IMR-90 (cell line): ENCODE results near the gene KCNMB2. TPM values are rescaled to one million over a fixed set of nuclear protein-coding genes. Genes with fewer than 3 reads are reported as not detected.

Experiments
- ATAC-seq: fragments of 200-7000 bp; cut with Tn5 transposase; 2 replicates; pipeline ENCODE4 v1.9.1; 2020; ENCODE audit warnings: low read depth, mild to moderate bottlenecking, moderate library complexity
- BruUV-seq: library from RNA; stranded (reverse); fragments of 400-500 nt; replicated peaks from 2 replicates; lab custom pipeline; 2021; lab: Mats Ljungman, UMichigan
- CTCF ChIA-PET: fragments of 300-600 bp; formaldehyde crosslinking; extraction: SDS; loops from one replicate; lab custom pipeline; 2021; ENCODE audit warnings: antibody characterized with exemption; lab: Yijun Ruan, JAX
- POLR2A ChIA-PET: fragments of 300-600 bp; sonication (Branson Sonifier 250); formaldehyde crosslinking; loops from one replicate; lab custom pipeline; 2022; ENCODE audit warnings: antibody characterized with exemption; ENCODE audit not compliant: unreplicated experiment; lab: Charles Lee
- DNase-seq: peaks from one replicate; pipeline ENCODE4 v3.0.0; 2013
- H2AFZ ChIP-seq: replicated peaks from 2 replicates; pipeline ENCODE3; 2013; ENCODE audit warnings: low read length, mild to moderate bottlenecking; ENCODE audit not compliant: poor library complexity
- H2AK5ac ChIP-seq: 2 replicates; pipeline ENCODE4 v1.6.1; 2013; ENCODE audit warnings: low read depth, low read length, inconsistent platforms
- H2AK9ac ChIP-seq: replicated peaks from 2 replicates; pipeline ENCODE3; 2013; ENCODE audit warnings: mild to moderate bottlenecking, low read depth, low read length, moderate library complexity; ENCODE audit not compliant: poor library complexity
- H2BK120ac ChIP-seq: 2 replicates; pipeline ENCODE4 v1.6.1; 2013; ENCODE audit warnings: low read depth, low read length, inconsistent platforms
- H2BK15ac ChIP-seq: 3 replicates; pipeline ENCODE4 v1.6.1; 2013; ENCODE audit warnings: low read depth, low read length, inconsistent platforms
- H2BK20ac ChIP-seq: 2 replicates; pipeline ENCODE4 v1.6.1; 2013; ENCODE audit warnings: low read depth, mild to moderate bottlenecking, inconsistent platforms, low read length, moderate library complexity
- H2BK5ac ChIP-seq: 2 replicates; pipeline ENCODE4 v1.6.1; 2013; ENCODE audit warnings: mild to moderate bottlenecking, low read depth, low read length, inconsistent platforms; ENCODE audit not compliant: poor library complexity, severe bottlenecking
- H3K14ac ChIP-seq: replicated peaks from 2 replicates; pipeline ENCODE4 v1.6.1; 2013; ENCODE audit warnings: low read depth, low read length, inconsistent platforms
- H3K18ac ChIP-seq: 2 replicates; pipeline ENCODE4 v1.6.1; 2013; ENCODE audit warnings: low read depth, low read length, control low read depth
- H3K23ac ChIP-seq: 2 replicates; pipeline ENCODE4 v1.6.1; 2013; ENCODE audit warnings: low read depth, low read length, inconsistent platforms
- H3K27ac ChIP-seq: 2 replicates; pipeline ENCODE4 v1.5.1; 2013; ENCODE audit warnings: mild to moderate bottlenecking, control low read depth, low read length; ENCODE audit not compliant: insufficient read depth
- H3K27me3 ChIP-seq: 2 replicates; pipeline ENCODE4 v1.6.1; 2013; ENCODE audit warnings: low read length; ENCODE audit not compliant: control insufficient read depth, insufficient read depth
- H3K36me3 ChIP-seq: 2 replicates; pipeline ENCODE4 v1.6.1; 2013; ENCODE audit warnings: low read length, mixed read lengths; ENCODE audit not compliant: control insufficient read depth, insufficient read depth
- H3K4ac ChIP-seq: 2 replicates; pipeline ENCODE4 v1.6.1; 2013; ENCODE audit warnings: low read depth, low read length, inconsistent platforms
- H3K4me1 ChIP-seq: 2 replicates; pipeline ENCODE4 v1.6.1; 2013; ENCODE audit warnings: low read length, mixed read lengths; ENCODE audit not compliant: control insufficient read depth, insufficient read depth
- H3K4me2 ChIP-seq: 2 replicates; pipeline ENCODE4 v1.6.1; 2013; ENCODE audit warnings: low read depth, mild to moderate bottlenecking, control low read depth, low read length, moderate library complexity
- H3K4me3 ChIP-seq: 2 replicates; pipeline ENCODE4 v1.5.1; 2013; ENCODE audit warnings: low read depth, mild to moderate bottlenecking, control low read depth, low read length, moderate library complexity; ENCODE audit not compliant: insufficient read depth
- H3K56ac ChIP-seq: 2 replicates; pipeline ENCODE4 v1.6.1; 2013; ENCODE audit warnings: low read length, inconsistent platforms; ENCODE audit not compliant: insufficient read depth; ENCODE audit errors: extremely low read depth
- H3K79me1 ChIP-seq, 2 experiments: 2 replicates each; pipeline ENCODE4 v1.6.1; 2013; ENCODE audit warnings: low read length in 2 of 2, inconsistent platforms in 1 of 2, low read depth in 1 of 2
- H3K9ac ChIP-seq: 2 replicates; pipeline ENCODE4 v1.6.1; 2013; ENCODE audit warnings: low read depth, low read length, control low read depth
- H3K9me1 ChIP-seq: 2 replicates; pipeline ENCODE4 v1.6.1; 2013; ENCODE audit warnings: low read length, inconsistent platforms; ENCODE audit not compliant: insufficient read depth
- H3K9me3 ChIP-seq: 2 replicates; pipeline ENCODE4 v1.6.1; 2013; ENCODE audit warnings: low read length; ENCODE audit not compliant: control insufficient read depth, insufficient read depth
- H4K20me1 ChIP-seq: 2 replicates; pipeline ENCODE4 v1.6.1; 2013; ENCODE audit warnings: low read length, inconsistent platforms; ENCODE audit not compliant: insufficient read depth
- H4K5ac ChIP-seq: 2 replicates; pipeline ENCODE4 v1.6.1; 2013; ENCODE audit warnings: mild to moderate bottlenecking, low read depth, low read length, control low read depth
- H4K8ac ChIP-seq, 2 experiments: 2 replicates each; pipeline ENCODE4 v1.6.1; 2013; ENCODE audit warnings: low read depth in 2 of 2, low read length in 2 of 2, control low read depth in 1 of 2, inconsistent platforms in 1 of 2
- H4K91ac ChIP-seq: 2 replicates; pipeline ENCODE4 v1.6.1; 2013; ENCODE audit warnings: low read depth, low read length, inconsistent platforms; ENCODE audit not compliant: insufficient read depth
- BHLHE40 ChIP-seq: fragments of 150-350 bp; IDR thresholded peaks from 2 replicates; pipeline ENCODE4 v1.6.1; 2016; ENCODE audit warnings: mild to moderate bottlenecking, low read depth, low read length
- CEBPB ChIP-seq: IDR thresholded peaks from 2 replicates; pipeline ENCODE4 v1.6.1; 2012; ENCODE audit warnings: low read depth, low read length, improper control_type of control experiment
- CHD1 ChIP-seq: IDR thresholded peaks from 2 replicates; pipeline ENCODE4 v1.6.1; 2012; ENCODE audit warnings: low read depth, low read length, improper control_type of control experiment
- ELK1 ChIP-seq: fragments of 150-350 bp; IDR thresholded peaks from 2 replicates; pipeline ENCODE4 v1.6.1; 2016; ENCODE audit warnings: low read depth, mild to moderate bottlenecking, low read length, moderate library complexity, borderline replicate concordance
- FOS ChIP-seq: fragments of 150-350 bp; IDR thresholded peaks from 2 replicates; pipeline ENCODE4 v1.6.1; 2016; ENCODE audit warnings: low read depth, low read length
- MAFK ChIP-seq: IDR thresholded peaks from 2 replicates; pipeline ENCODE4 v1.6.1; 2012; ENCODE audit warnings: low read depth, low read length, improper control_type of control experiment
- MAZ ChIP-seq: IDR thresholded peaks from 2 replicates; pipeline ENCODE4 v1.6.1; 2012; ENCODE audit warnings: low read depth, mild to moderate bottlenecking, low read length, improper control_type of control experiment, moderate library complexity, borderline replicate concordance
- MXI1 ChIP-seq: IDR thresholded peaks from 2 replicates; pipeline ENCODE4 v1.6.1; 2012; ENCODE audit warnings: low read depth, mild to moderate bottlenecking, low read length, moderate library complexity, borderline replicate concordance
- NFE2L2 ChIP-seq: fragments of 150-350 bp; IDR thresholded peaks from 2 replicates; pipeline ENCODE4 v1.6.1; 2016; ENCODE audit warnings: low read depth, mild to moderate bottlenecking, low read length
- POLR2A ChIP-seq: IDR thresholded peaks from 2 replicates; pipeline ENCODE4 v1.6.1; 2012; ENCODE audit warnings: mild to moderate bottlenecking, low read depth, low read length
- RAD21 ChIP-seq: IDR thresholded peaks from 2 replicates; pipeline ENCODE4 v1.6.1; 2012; ENCODE audit warnings: low read length, improper control_type of control experiment
- RCOR1 ChIP-seq: IDR thresholded peaks from 2 replicates; pipeline ENCODE4 v1.6.1; 2012; ENCODE audit warnings: mild to moderate bottlenecking, low read length, improper control_type of control experiment; ENCODE audit not compliant: insufficient replicate concordance
- RFX5 ChIP-seq: IDR thresholded peaks from 2 replicates; pipeline ENCODE4 v1.8.0; 2012; ENCODE audit warnings: low read depth, mild to moderate bottlenecking, low read length, moderate library complexity
- SMC3 ChIP-seq: fragments of 150-350 bp; IDR thresholded peaks from 2 replicates; pipeline ENCODE4 v1.6.1; 2016; ENCODE audit warnings: low read depth, mild to moderate bottlenecking, antibody characterized with exemption, low read length, moderate library complexity
- USF2 ChIP-seq: fragments of 150-350 bp; IDR thresholded peaks from 2 replicates; pipeline ENCODE4 v1.6.1; 2017; ENCODE audit warnings: mild to moderate bottlenecking, antibody characterized with exemption, low read length, low read depth
- WGBS, 2 experiments: methylation state at CpG; one replicate each; pipeline versions ENCODE4 v1.1.5 to v1.1.7; 2013; ENCODE audit warnings: missing lambda C conversion rate in 2 of 2; ENCODE audit not compliant: insufficient read length in 1 of 2; ENCODE audit errors: extremely low coverage in 2 of 2; 5-methylcytosine and 5-hydroxymethylcytosine counted together
- dilution Hi-C: fragments of 300-500 bp; cut with HindIII; formaldehyde crosslinking; loops from one replicate; pipeline ENCODE4 v1.14.3; 2018; ENCODE audit warnings: low sequenced_read_pairs; ENCODE audit not compliant: unreplicated experiment
- in situ Hi-C: fragments of 300-500 bp; cut with MboI; formaldehyde crosslinking; loops from 3 replicates; pipeline ENCODE4 v1.14.3; 2019; ENCODE audit warnings: low sequenced_read_pairs, inconsistent platforms, mixed read lengths
- intact Hi-C: fragments of 100-400 bp; cut with micrococcal nuclease; formaldehyde crosslinking; loops from 2 replicates; pipeline ENCODE4 v1.10.0; 2022
- polyA plus RNA-seq, 3 experiments: library from polyadenylated mRNA; depleted of rRNA; stranded (reverse); fragments of >200 nt; gene quantifications; 2 replicates each; pipeline ENCODE4 v1.2.3, GENCODE V29; 2012; ENCODE audit warnings: low replicate concordance in 1 of 3
- total RNA-seq: library from RNA; depleted of rRNA; stranded (reverse); fragments of >200 nt; gene quantifications from 2 replicates; pipeline ENCODE4 v1.2.3, GENCODE V29; 2012
- TF ChIP-seq, protein P1 (sequence below): conservative IDR thresholded peaks from 2 replicates; pipeline ENCODE4 v1.5.1; 2012; ENCODE audit warnings: mild to moderate bottlenecking, low read depth, low read length, improper control_type of control experiment

The KCNMB2 gene
- total and polyA plus RNA-seq, 2 of the 4 experiments (the other 2 are of a cell fraction), result not detected

DNA sequence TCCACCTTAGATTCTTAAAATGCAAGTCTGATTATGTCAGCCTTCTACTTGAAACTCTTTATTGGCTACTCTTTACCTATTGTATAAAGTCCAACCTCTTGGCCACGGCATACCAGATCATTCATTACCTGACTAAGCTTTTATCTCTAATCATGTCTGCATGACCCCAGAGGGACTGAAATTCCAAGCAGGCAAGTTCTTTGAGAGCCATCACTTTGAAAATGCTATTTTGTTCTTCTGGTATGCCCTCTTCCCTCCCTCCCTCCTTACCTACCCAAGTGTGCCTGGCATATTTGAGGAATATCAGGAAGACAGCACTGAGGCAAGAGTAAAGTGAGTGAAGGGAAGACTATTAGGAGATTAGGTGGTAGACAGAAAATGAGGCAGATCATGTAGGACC is 57.5 kb downstream of the KCNMB2 start:
- H3K18ac ChIP-seq, result no peak overlapping the region
- in situ Hi-C loops (no loop called here), intact Hi-C loops (no loop called here), dilution Hi-C loops (no loop called here)
- no peaks in the 10 kb centered on the region for H3K4me1 ChIP-seq
- ChIA-PET POLR2A (no interaction called here), CTCF (no interaction called here)
- no peak overlapping the region for H3K4me3 ChIP-seq
- ATAC-seq (no peak), DNase-seq (no peak)
- H3K9ac ChIP-seq, result no peak overlapping the region
- no peak overlapping the region for H4K8ac ChIP-seq
- no peak overlapping the region for H2BK20ac ChIP-seq
- H3K14ac ChIP-seq, result no peak overlapping the region
- no peak overlapping the region for H2BK120ac ChIP-seq
- 50% methylated on average over 1 of the region's 1 CpG; no CpG with 5 or more reads in 1 of the 2 experiments for WGBS, 2 experiments
- no peak overlapping the region for H2AK9ac ChIP-seq
- no peak for TF ChIP-seq RCOR1
- TF ChIP-seq CHD1, result no peak
- no peak for TF ChIP-seq MXI1
- TF ChIP-seq FOS, result no peak
- TF ChIP-seq BHLHE40, result no peak
- TF ChIP-seq SMC3, result no peak
- no peak for TF ChIP-seq MAZ
- TF ChIP-seq RAD21, result no peak
- no peak for TF ChIP-seq NFE2L2
- no peak for TF ChIP-seq USF2
- TF ChIP-seq, protein P1, sequence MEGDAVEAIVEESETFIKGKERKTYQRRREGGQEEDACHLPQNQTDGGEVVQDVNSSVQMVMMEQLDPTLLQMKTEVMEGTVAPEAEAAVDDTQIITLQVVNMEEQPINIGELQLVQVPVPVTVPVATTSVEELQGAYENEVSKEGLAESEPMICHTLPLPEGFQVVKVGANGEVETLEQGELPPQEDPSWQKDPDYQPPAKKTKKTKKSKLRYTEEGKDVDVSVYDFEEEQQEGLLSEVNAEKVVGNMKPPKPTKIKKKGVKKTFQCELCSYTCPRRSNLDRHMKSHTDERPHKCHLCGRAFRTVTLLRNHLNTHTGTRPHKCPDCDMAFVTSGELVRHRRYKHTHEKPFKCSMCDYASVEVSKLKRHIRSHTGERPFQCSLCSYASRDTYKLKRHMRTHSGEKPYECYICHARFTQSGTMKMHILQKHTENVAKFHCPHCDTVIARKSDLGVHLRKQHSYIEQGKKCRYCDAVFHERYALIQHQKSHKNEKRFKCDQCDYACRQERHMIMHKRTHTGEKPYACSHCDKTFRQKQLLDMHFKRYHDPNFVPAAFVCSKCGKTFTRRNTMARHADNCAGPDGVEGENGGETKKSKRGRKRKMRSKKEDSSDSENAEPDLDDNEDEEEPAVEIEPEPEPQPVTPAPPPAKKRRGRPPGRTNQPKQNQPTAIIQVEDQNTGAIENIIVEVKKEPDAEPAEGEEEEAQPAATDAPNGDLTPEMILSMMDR, result no peak
- TF ChIP-seq CEBPB, result no peak
- no peak for TF ChIP-seq ELK1
- no peak for TF ChIP-seq MAFK
- no peak for TF ChIP-seq RFX5
- TF ChIP-seq POLR2A, result no peak
- no peak overlapping the region for H4K5ac ChIP-seq
- H2BK15ac ChIP-seq, result no peak overlapping the region
- H3K56ac ChIP-seq, result no peak overlapping the region
- no peaks in the 10 kb centered on the region for H3K9me1 ChIP-seq
- H3K27ac ChIP-seq, result no peak overlapping the region
- no peak overlapping the region for H4K91ac ChIP-seq
- H3K4ac ChIP-seq, result no peak overlapping the region
- H3K36me3 ChIP-seq, result no peaks in the 10 kb centered on the region
- H4K20me1 ChIP-seq, result no peaks in the 10 kb centered on the region
- H3K4me2 ChIP-seq, result no peak overlapping the region
- H3K27me3 ChIP-seq, result no peaks in the 10 kb centered on the region
- BruUV-seq, result no TSS peak
- H2BK5ac ChIP-seq, result no peak overlapping the region
- H2AFZ ChIP-seq, result no peak overlapping the region
- H3K9me3 ChIP-seq, result no peaks in the 10 kb centered on the region
- no peak overlapping the region for H3K23ac ChIP-seq
- no peaks in the 10 kb centered on the region for H3K79me1 ChIP-seq
- no peak overlapping the region for H2AK5ac ChIP-seq
